Fibroblast of pulmonary artery (primary cell): ENCODE data around the gene AGFG1.

Experiments
- DNase-seq: peaks from one replicate; pipeline ENCODE4 v3.0.0-alpha.2; 2010; ENCODE audit warnings: low read depth
- H3K4me3 ChIP-seq: replicated peaks from 2 replicates; pipeline ENCODE4 v1.5.1; 2011; ENCODE audit warnings: low read depth, mild to moderate bottlenecking, control low read depth, low read length, moderate library complexity
- CTCF ChIP-seq: IDR thresholded peaks from 2 replicates; pipeline ENCODE4 v1.5.1; 2011; ENCODE audit warnings: mild to moderate bottlenecking, control low read depth, low read length, inconsistent platforms; ENCODE audit errors: missing control alignments

The AGFG1 gene

GRCh38 chr2:227545990-227546389, 74.0 kb downstream of the AGFG1 start:
- peak; percentile 33 for TF ChIP-seq CTCF
- no peak for DNase-seq
- H3K4me3 ChIP-seq: no peak overlapping the region

DNA sequence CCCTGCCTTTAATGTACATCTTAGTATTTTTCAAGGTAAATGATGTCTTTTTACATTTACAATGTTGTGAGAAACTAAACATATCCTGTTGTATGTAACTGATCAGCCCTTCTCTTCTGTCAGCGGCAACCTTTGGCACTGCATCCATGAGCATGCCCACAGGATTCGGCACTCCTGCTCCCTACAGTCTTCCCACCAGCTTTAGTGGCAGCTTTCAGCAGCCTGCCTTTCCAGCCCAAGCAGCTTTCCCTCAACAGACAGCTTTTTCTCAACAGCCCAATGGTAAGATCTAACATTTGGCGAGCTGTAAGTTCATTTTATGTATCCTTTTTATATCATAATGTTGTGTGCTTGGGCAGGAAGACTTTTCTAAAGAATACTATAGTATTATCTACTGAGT, 79.9 kb downstream of the AGFG1 start:
- H3K4me3 ChIP-seq: no peak overlapping the region
- no peak for DNase-seq
- no peak for TF ChIP-seq CTCF

DNA sequence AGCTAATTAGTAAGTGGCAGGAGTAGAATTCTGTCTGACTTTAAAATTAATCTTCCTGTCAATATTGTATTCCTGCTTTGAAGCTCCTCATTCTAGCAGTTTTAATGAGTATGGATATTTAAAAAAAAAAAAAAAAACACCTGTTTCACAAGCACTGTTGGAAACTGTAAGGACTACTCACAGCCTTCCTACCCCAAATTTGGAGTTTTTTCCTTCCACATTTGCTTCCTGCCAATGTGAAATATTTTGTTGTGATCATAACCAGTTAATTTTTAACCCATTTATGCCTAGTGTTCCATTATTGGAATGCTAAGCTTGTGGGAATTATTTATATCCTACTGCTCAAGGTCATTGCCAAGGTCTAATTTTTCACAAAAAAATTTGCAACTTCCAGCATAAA, 90.6 kb downstream of the AGFG1 start:
- DNase-seq: no peak
- TF ChIP-seq CTCF: no peak
- no peak overlapping the region for H3K4me3 ChIP-seq

- TF ChIP-seq CTCF: no peak
- no peak for DNase-seq
- no peak overlapping the region for H3K4me3 ChIP-seq
These were observed 93.1 kb downstream of the AGFG1 start for GRCh38 chr2:227565080-227565479.

DNA sequence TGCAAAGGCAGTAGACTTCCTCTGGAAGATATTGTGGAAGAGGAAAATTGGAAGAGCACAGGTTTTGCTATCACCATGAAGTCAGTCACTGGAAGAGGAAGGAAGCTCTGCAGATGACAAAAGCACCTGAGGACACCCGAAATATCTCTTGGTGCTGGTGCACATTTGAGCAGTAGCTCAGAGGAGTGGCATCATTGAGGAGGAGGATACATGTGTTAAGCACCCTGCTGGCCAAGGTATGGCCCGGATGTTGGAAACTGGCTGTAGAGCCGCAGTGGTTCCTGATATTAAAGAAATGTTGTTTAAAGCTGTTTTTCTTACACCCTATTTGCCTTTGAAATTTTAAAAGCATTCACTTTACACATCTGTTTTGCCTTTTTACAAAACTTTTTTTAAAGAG, 94.1 kb downstream of the AGFG1 start:
- H3K4me3 ChIP-seq: no peak overlapping the region
- TF ChIP-seq CTCF: no peak
- DNase-seq: no peak

- no peak for TF ChIP-seq CTCF
- DNase-seq: no peak
- H3K4me3 ChIP-seq: no peak overlapping the region
These were observed 96.9 kb downstream of the AGFG1 start for GRCh38 chr2:227568852-227569169.

DNA sequence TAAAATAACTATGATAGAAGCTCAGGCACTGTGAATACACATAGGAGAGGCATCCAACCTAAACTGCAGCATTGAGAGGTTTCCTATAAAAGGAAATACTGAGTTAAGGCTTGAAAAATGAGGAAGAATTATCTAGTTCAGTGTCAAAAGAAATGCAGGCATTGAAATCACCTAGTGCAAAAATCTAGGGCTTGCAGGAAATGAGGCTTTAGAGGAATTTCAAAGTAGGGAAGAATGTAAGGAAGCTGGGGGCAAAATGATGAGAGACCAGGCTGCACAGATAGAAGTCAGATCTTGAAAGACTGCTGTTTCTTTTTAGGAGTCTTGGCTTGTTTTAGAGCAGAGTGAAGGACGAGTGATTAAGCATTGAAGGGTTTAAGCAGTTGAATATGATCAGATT, 98.7 kb downstream of the AGFG1 start:
- no peak for DNase-seq
- no peak overlapping the region for H3K4me3 ChIP-seq
- TF ChIP-seq CTCF: no peak
